ENCODE measurements around the gene PREX1. TPM values are rescaled to one million over a fixed set of nuclear protein-coding genes. Genes with fewer than 3 reads are reported as not detected.

The PREX1 gene
- polyA plus RNA-seq, 1 donor (not counting 4 experiments of a cell fraction or from before 2014, with no cell fraction given) = 0.22 TPM

- TF ChIP-seq EZH2 (IDR thresholded peaks at IDR 0.05; ENCODE audit: low read length) = no peak
- no peak for TF ChIP-seq CTCF (optimal IDR thresholded peaks at IDR 0.05 in 1 of 3, IDR thresholded peaks at IDR 0.05 in 1 of 3, conservative IDR thresholded peaks at IDR 0.05 in 1 of 3; ENCODE audit: extremely low read depth in 1 of 3, insufficient read depth in 2 of 3, low read length in 3 of 3)
- no peaks in the 10 kb centered on the region for H3K27me3 ChIP-seq (ENCODE audit: control insufficient read depth, extremely low read depth, insufficient read depth, low read length)
- H3K9ac ChIP-seq (ENCODE audit: control insufficient read depth, extremely low read depth, insufficient read depth, low read length) = no peak overlapping the region
- dilution Hi-C loops (cut with MboI; ENCODE audit: extremely low pct_ligation_motif_present, low sequenced_read_pairs) = no loop called here
- no peak overlapping the region for H3K27ac ChIP-seq (ENCODE audit: control insufficient read depth, insufficient read depth, low read length)
- no peak overlapping the region for H3K4me3 ChIP-seq (ENCODE audit: control insufficient read depth in 2 of 3, extremely low read depth in 1 of 3, insufficient read depth in 2 of 3, low read depth in 1 of 3, low read length in 3 of 3)
- H2AFZ ChIP-seq (ENCODE audit: control insufficient read depth, low read length) = no peak overlapping the region
- no peaks in the 10 kb centered on the region for H3K9me3 ChIP-seq (ENCODE audit: control insufficient read depth, low read depth, low read length)
- H3K9me1 ChIP-seq (ENCODE audit: control insufficient read depth, extremely low read depth, insufficient read depth, low read length) = no peaks in the 10 kb centered on the region
- no peaks in the 10 kb centered on the region for H4K20me1 ChIP-seq (ENCODE audit: control insufficient read depth, extremely low read depth, insufficient read depth, low read length)
- H3K36me3 ChIP-seq (ENCODE audit: control insufficient read depth in 2 of 2, extremely low read depth in 1 of 2, insufficient read depth in 2 of 2, low read length in 2 of 2) = no peaks in the 10 kb centered on the region
- H3K4me2 ChIP-seq (ENCODE audit: control insufficient read depth, extremely low read depth, insufficient read depth, low read depth, low read length) = no peak overlapping the region
- FAIRE-seq (no peak), DNase-seq (ENCODE audit: low read depth, low spot score) (no peak)
- H3K79me2 ChIP-seq (ENCODE audit: control insufficient read depth, insufficient read depth, low read length) = no peaks in the 10 kb centered on the region
- H3K4me1 ChIP-seq (ENCODE audit: control insufficient read depth, extremely low read depth, insufficient read depth, low read length) = no peaks in the 10 kb centered on the region
These were observed 185.5 kb downstream of the PREX1 start for GRCh38 chr20:48642105-48642880.

GRCh38 chr20:48640871-48641270 is 186.9 kb downstream of the PREX1 start:
- H2AFZ ChIP-seq (ENCODE audit: control insufficient read depth, low read length) = no peak overlapping the region
- TF ChIP-seq CTCF (optimal IDR thresholded peaks at IDR 0.05 in 1 of 3, IDR thresholded peaks at IDR 0.05 in 1 of 3, conservative IDR thresholded peaks at IDR 0.05 in 1 of 3; ENCODE audit: extremely low read depth in 1 of 3, insufficient read depth in 2 of 3, low read length in 3 of 3) (no peak), EZH2 (IDR thresholded peaks at IDR 0.05; ENCODE audit: low read length) (no peak)
- H3K4me2 ChIP-seq (ENCODE audit: control insufficient read depth, extremely low read depth, insufficient read depth, low read depth, low read length) = no peak overlapping the region
- dilution Hi-C loops (cut with MboI; ENCODE audit: extremely low pct_ligation_motif_present, low sequenced_read_pairs) = no loop called here
- no peak for DNase-seq (ENCODE audit: low read depth, low spot score)
- H3K36me3 ChIP-seq (ENCODE audit: control insufficient read depth in 2 of 2, extremely low read depth in 1 of 2, insufficient read depth in 2 of 2, low read length in 2 of 2) = no peaks in the 10 kb centered on the region
- FAIRE-seq = no peak
- no peak overlapping the region for H3K9ac ChIP-seq (ENCODE audit: control insufficient read depth, extremely low read depth, insufficient read depth, low read length)
- H3K4me3 ChIP-seq (ENCODE audit: control insufficient read depth in 2 of 3, extremely low read depth in 1 of 3, insufficient read depth in 2 of 3, low read depth in 1 of 3, low read length in 3 of 3) = no peak overlapping the region
- H3K9me3 ChIP-seq (ENCODE audit: control insufficient read depth, low read depth, low read length) = no peaks in the 10 kb centered on the region
- H3K4me1 ChIP-seq (ENCODE audit: control insufficient read depth, extremely low read depth, insufficient read depth, low read length) = no peaks in the 10 kb centered on the region
- no peaks in the 10 kb centered on the region for H3K27me3 ChIP-seq (ENCODE audit: control insufficient read depth, extremely low read depth, insufficient read depth, low read length)
- no peak overlapping the region for H3K27ac ChIP-seq (ENCODE audit: control insufficient read depth, insufficient read depth, low read length)
- no peaks in the 10 kb centered on the region for H4K20me1 ChIP-seq (ENCODE audit: control insufficient read depth, extremely low read depth, insufficient read depth, low read length)
- no peaks in the 10 kb centered on the region for H3K79me2 ChIP-seq (ENCODE audit: control insufficient read depth, insufficient read depth, low read length)
- H3K9me1 ChIP-seq (ENCODE audit: control insufficient read depth, extremely low read depth, insufficient read depth, low read length) = no peaks in the 10 kb centered on the region
